Activated CD4-positive, CD25-positive, alpha-beta regulatory T cell (primary cell): Measurements from ENCODE around the gene ZNF496.
A peak's percentile ranks its signal among the peaks of the same experiment; 100 is the strongest.
"Not testable (repeated sequence)": the region's sequence is repeated elsewhere in the genome, so short reads cannot be mapped to it uniquely, and the experiment has no call there.

Source experiments
- DNase-seq, 4 experiments: peaks; one replicate each; lab custom pipeline; 2025; lab: John Stamatoyannopoulos, UW

The ZNF496 gene

DNA sequence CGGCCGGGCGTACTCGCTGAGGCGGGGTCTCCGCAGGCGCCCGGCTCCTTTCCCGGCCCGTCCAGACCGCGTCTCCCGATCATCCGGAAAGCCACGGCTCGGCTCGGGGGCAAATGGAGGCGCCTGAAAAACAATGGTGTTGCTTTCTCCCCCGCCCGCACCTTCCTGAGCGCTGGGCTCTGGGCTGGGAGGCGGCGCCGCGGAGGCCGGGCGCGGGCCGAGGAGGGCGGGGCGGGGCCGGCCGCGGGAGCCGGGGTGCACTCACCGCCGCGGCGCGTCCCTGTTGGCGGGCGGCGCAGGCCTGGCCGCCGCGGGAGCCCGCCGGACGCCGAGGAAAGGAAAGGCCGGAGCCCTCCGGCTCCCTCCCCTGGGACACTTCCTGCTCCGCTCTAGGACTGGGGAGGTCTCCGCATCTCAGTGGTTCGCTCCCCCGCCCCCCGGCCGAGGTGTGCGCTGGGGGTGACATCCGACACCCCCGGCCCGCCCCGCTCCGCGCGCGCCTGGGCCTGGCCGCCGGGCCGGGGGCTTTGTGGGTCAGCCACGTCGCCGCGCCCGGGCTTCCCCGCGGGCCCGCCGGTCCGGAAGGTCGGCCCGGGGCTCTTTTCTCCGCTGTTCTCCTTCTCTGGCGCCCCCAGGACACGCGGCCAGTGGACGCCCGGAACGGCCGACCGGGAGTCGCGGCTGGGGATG, at the start of gene ZNF496:
Gene ZNF496 (minus strand): TSS at position 343 of the 690 bp plus-strand sequence. CDS start 2,289 bp downstream, outside the sequence.
- DNase-seq = peak; percentile 20 to 28 (median 23)

DNA sequence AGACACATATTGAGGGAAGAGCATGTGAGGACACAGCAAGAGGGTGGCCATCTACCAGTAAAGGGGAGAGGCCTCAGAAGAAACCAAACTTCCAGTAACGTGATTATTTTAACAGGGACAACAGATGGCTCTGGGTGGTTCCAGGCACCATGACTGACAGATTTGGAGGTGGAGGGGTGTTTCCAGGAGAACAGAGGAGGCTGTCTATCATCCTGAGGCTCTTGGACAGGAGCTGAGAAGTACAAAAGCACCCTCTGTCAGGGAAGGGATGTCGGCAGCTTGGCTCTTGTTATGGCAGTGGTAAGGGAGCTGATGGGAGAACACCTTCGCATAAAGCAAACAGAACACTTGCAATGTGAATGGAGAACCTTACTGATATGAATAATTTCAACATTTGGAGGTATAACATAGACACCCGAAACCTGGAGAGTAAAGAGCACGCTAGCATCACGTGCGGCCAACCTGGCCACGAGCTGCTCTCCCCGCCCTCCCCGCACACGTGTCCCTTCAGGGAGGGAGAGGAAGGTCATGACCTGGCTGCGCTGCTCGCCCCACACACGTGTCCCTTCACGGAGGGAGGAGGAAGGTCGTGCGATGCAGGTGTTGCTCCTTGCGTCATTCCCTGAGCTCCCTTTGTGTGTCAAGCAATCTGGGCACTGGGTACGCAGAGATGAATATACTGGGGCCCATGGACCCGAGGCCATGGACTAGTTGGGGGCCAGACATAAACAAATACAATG, 46.8 kb upstream of the ZNF496 start:
- no peak for DNase-seq

DNA sequence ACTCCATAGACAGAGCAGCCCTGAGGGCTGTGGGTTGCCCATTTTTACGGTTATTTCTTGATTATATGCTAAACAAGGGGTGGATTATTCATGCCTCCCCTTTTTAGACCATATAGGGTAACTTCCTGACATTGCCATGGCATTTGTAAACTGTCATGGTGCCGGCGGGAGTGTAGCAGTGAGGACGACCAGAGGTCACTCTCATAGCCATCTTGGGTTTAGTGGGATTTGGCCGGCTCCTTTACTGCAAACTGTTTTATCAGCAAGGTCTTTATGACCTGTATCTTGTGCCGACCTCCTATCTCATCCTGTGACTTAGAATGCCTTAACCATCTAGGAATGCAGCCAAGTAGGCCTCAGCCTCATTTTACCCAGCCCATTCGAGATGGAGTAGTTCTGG, 46.0 kb upstream of the ZNF496 start:
- DNase-seq = not testable (repeated sequence)

DNA sequence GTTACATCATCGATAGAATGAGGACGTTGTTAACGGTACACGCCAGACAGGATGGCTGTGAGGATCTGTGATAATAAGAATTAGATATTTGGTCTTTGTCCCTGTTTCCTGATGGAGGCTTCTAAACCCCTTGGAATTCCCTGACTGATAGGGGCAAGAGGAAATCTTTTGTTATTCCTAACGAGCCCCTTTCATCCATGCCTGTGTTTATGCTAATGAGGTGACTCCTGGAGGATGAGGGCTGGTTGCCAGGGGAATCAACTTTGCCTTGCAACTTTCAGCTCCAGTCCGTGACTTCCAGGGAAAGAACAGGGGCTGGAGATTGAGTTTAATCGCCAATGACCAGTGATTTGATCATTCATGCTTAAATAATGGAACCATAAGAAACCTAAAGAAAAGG, 45.0 kb upstream of the ZNF496 start:
- no peak for DNase-seq

DNA sequence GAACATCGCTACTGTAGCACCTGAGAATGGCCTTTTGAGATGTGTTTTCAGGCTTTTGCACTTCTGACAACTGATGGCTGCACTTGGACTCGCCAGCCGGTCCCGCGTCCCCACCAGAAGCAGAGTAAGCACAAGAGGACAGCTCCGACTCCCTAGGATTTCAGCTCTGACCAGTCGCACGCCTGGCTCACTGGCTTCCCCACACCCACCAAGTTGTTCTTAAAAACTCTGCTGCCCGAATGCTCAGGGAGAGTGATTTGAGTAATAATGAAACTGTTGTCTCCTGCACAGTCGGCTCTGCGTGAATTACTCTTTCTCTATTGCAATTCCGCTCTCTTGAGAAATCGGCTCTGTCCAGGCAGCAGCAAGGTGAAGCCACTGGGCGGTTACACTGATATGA, 44.1 kb upstream of the ZNF496 start:
- no peak for DNase-seq

DNA sequence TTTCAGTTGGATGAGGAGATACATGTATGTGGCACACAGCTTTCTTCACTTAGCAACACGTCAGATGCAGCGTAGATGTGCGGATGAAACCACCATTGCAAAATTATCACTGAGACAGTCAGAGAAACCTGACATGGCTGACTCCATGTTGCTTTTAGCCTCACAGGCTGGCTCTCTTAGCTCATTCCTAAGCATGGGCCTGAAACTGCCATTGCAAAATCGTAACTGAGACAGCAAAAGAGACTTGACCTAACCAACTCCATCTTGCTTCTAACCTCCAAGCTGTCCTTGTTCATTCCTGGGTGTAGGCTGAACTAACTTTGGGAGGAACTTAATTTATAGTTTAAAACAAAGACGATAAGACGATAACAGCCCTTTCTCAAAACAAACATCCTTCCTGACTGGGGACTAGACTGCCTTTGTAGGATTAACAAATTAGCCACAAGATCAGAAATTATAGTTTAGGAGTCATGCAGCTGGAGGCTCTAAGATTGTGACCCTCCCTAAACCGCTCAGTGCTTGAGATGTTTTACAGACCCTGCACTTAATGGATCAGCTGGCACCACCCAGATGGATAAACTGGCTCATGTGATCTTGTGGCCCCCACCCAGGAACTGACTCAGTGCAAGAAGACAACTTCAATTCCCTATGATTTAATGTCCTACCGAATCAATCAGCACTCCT, 43.1 kb upstream of the ZNF496 start:
- DNase-seq = not testable (repeated sequence)

DNA sequence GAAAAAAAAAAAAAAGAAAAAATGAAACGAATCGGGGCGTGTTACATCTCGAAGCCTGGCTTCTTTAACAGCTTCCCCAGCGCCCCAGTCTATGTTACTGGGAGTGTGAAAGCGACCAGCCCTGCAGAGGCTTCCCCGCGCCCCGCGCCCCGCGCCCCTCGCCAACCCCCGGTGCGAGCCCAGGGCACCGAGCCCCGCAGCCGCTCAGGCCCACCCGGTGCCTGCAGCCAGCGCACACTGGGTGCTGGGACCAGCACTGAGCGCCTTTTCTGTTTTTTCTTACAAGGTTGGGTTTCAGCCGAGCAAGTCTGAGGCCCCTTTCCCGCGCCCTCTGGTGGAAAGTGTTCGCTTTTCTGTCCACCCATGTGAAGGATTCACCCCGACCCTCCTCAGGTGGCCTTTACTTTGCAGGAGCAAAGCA, 42.1 kb upstream of the ZNF496 start:
- peak in 3 of 4 experiments; percentile 4 to 13 (median 5) for DNase-seq

DNA sequence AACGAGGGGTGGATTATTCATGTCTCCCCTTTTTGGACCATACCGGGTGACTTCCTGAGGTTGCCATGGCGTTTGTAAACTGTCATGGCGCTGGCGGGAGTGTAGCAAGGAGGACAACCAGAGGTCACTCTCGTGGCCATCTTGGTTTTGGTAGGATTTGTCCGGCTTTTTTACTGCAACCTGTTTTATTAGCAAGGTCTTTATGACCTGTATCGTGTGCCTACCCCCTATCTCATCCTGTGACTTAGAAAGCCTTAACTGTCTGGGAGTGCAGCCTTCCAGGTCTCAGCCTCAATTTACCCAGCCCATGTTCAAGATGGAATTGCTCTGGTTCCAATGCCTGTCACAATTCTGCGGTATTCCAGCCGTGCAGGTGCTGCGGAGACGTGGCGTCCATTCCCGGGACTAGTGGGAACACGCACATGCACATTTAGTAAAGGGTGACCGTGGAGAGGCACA, 40.2 kb upstream of the ZNF496 start:
- no peak for DNase-seq

DNA sequence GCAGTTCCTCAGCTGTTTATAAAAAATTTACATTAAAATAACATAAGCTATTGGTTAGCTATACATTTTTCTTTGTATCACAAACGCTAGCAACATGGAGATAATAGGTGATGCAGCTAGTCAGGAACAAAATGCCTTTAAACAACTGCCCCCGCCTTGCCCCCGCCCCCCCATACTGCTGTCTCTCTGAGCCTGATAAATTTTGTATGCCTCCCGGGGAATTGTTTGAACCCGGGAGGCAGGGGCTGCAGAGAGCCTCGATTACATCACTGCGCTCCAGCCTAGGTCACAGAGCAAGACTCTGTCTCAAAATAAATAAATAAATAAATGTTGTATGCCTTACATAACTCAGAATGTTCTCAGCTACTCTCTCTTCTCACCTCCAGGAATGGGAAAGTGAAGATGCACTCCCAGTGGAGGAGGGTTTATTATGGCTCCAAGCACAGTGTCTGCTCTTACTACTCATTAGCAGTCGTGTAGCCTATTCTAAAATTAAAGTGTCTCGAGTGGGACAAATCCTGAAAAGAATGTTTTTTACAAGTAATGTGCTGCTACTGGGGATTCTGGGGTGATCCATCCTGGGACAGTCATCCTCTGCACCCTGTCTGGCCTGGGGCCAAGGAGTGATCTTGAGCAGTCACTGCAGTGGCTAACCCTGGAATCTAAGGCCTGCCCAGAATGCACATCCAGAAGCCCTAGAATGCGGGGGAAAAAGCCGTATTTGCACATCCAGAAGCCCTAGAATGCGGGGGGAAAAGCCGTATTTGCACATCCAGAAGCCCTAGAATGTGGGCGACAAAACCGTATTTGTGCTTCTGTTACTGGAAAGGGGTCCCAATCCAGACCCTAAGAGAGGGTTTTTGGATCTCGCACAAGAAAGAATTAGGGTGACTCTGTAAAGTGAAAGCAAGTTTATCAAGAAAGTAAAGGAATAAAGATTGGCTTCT, 39.4 kb upstream of the ZNF496 start:
- no peak for DNase-seq

DNA sequence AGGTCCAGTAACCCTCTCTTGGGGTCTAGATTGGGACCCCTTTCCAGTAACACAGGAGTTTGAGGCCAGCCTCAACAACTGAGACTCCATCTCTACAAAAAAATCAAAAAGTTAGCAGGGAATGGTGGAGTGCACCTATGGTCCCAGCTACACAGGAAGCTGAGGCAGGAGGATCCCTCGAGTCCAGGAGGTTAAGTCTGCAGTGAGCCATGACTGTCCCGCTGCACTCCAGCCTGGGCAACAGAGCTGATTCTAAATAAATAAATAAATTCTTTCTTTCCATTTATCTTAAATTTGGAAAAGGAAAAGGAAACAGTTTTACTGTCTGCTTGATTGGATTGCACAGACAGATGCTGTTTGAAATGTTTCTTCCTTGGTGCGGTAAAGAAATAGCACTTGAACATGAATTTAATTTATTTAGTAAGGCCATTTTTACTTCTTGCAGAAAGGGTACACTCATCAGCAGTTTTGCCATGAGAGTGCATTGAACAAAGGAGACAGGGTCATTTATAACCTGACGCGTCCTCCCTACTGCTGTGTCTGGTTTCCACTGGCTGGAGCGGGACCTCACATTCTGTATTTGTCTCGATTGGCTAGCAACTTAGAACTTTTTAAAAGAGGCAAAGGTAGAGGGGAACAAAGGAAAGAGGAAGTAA, 37.0 kb upstream of the ZNF496 start:
- no peak for DNase-seq

DNA sequence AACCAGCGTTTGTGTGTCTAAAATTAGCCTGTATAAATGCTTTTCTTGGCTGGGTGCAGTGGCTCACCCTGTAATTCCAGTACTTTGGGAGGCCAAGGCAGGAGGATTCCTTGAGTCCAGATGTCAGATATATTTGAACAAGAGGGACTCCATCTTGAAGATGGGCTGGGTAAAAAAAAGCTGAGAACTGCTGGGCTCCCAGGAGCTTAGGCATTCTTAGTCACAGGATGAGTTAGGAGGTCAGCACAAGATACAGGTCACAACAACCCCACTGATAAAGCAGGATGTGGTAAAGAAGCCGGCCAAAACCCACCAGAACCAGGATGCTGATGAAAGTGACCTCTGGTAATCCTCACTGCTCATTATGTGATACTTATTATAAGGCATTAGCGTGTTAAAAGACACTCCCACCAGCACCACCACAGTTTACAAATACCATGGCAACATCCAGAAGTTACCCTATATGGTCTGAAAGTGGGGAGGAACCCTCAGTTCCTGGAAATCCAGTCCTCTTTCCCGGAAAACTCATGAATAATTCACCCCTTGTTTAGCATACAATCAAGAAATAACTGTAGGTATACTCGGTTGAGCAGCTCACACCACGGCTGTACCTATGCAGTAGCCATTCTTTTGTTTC, 36.2 kb upstream of the ZNF496 start:
- DNase-seq = no peak

DNA sequence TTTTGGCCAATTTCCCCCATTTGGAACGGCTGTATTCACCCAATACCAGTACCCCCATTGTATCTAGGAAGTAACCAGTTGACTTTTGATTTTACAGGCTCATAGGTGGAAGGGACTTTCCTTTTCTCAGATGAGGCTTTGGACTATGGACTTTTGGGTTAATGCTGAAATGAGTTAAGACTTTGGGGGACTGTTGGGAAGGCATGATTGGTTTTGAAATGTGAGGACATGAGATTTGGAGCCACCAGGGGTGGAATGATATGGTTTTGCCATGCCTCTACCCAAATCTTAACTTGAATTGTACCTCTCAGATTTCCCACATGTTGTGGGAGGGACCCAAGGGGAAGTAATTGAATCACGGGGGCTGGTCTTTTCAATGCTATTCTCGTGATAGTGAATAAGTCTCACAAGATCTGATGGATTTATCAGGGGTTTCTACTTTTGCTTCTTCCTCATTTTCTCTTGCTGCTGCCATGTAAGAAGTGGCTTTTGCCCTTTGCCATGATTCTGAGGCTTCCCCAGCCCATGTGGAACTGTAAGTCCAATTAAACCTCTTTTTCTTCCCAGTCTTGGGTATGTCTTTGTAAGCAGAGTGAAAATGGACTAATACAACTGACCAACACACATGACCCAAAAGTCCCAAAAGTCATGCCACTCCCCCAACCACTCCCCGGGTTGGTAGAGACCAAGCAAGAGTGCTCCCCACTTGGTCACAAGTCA, 35.4 kb upstream of the ZNF496 start:
- no peak for DNase-seq

DNA sequence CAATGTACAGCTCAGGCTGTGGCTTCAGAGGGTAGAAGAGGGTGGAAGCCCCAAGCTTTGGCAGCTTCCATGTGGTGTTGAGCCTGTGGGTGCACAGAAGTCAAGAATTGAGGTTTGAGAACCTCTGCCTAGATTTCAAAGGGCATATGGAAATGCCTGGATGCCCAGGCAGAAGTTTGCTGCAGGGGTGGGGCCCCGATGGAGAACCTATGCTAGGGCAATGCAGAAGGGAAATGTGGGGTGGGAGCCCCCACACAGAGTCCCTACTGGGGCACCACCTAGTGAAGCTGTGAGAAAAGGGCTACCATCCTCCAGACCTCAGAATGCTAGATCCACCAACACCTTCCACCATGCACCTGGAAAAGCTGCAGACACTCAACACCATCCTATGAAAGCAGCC, 34.7 kb upstream of the ZNF496 start:
- DNase-seq = not testable (repeated sequence)

DNA sequence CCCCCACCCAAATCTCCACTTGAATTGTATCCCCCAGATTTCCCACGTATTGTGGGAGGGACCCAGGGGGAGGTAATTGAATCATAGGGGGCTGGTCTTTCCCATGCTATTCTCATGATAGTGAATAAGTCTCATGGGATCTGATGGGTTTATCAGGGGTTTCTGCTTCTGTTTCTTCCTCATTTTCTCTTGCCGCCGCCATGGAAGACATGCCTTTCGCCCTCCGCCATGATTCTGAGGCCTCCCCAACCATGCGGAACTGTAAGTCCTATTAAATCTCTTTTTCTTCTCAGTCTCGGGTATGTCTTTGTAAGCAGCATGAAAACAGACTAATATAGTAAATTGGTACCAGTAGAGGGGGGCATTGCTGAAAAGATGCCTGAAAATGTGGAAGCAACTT, 33.4 kb upstream of the ZNF496 start:
- no peak for DNase-seq

DNA sequence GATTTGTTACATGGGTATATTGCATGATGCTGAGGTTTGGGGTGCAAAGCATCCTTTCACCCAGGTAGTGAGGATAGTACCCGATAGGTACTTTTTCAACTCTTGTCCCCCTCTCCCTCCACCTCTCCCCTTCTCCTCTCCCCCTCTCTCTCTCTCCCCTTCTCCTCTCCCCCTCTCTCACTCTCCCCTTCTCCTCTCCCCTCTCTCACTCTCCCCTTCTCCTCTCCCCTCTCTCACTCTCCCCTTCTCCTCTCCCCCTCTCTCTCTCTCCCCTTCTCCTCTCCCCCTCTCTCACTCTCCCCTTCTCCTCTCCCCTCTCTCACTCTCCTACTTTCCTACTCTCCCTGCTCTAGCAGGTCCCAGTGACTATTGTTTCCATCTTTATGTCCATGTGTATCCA, 31.3 kb upstream of the ZNF496 start:
- DNase-seq = not testable (repeated sequence)

DNA sequence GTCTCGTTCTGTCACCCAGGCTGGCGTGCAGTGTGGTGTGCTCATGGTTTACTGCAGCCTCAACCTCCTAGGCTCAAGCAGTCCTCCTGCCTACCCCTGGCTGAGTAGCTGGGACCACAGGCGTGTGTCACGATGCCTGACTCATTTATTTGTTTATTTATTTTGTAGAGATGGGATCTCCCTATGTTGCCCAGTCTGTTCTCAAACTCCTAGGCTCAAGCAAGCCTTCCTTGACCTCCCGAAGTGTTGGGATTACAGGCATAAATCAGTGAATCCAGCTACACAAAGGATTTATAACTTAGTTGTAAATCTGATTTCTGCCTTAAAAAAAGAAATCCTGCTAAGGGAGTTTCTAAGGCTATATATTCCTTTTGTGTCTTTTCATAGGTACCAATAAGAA, 30.5 kb upstream of the ZNF496 start:
- DNase-seq = no peak

DNA sequence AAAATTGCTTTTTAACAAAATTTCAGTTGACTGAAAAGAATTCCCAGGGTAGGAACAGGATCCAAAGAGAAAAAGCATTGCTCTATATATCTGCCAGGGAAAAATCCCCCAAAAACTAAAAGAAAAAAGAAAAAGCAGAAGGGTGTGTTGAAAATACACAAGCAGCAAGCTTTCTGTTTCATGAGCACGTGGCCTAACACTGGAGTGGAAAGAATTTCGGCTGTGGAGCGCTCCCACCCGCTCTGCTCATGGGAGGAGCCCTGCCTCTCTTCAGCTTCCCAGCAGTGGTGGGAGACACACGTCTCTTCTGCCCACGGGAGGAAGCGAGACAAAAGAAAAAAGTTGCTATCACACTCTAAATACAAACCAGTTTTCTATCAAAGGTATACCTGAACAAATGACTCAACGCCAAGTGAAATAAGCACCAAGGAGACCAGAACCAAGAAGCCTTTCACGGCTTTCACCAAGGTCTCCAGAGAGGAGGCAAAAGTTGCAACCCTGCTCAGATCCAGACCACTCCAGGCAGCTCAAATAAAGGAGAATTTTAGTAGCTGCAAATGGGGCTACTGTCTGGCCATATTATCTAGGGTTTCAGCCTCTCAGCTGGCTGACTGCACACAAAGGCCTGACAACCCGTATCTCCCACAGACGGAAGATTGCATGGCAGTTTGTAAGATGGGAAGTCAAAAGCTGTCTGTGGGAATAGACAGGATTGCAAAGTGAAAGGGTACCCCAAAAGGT, 29.5 kb upstream of the ZNF496 start:
- DNase-seq = no peak

DNA sequence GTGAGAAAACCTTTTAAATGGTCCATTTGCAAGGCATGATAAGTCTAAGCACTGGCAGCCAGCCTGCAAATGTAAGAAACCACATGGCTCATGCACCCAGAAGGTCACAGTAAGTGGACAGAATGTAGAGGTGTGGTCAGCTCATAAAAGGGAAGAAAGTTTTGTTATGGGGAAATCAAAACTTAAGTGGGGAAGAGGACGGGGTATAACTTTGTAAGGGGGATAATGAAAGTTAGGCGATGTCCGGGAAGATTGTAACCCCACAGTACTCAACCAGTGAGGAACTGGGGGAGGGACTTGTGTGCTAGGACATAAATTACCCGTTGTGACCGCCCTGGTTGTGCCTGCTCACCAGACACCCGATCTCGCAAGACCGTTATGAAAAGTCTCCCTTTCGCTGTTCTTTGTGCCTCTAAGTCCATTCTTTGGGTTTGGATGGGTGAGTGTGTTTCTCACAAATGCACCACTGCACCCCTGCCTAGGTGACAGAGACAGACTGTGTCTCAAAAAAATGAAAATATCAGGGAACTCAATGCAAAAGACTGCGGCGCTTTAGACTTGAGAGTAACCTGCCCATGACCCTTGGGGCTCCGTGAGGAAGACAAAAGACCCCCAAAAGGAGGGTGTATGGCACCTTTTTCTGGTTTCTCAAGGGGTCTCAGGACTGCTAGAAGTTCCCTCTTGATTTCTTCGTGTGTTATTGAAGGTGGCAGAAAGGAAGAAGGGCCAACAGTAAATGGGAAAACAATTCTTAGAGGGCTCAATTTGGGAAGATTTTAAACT, 28.6 kb upstream of the ZNF496 start:
- no peak for DNase-seq
